Loucy (cell line): ENCODE measurements around the gene SPATA33.

Experiments used
- H2AFZ ChIP-seq: fragments of 200-600 bp; sonication (generic); 2 replicates; pipeline ENCODE4 v1.6.0; 2016; ENCODE audit warnings: antibody characterized with exemption, mild to moderate bottlenecking, low read length, moderate library complexity
- H3F3A ChIP-seq: fragments of 200-600 bp; 2 replicates; pipeline ENCODE4 v1.6.0; 2016; ENCODE audit warnings: antibody characterized with exemption, low read depth, mild to moderate bottlenecking
- H3K27me3 ChIP-seq: fragments of 200-600 bp; sonication (generic); 2 replicates; pipeline ENCODE4 v1.6.1; 2014; ENCODE audit warnings: low read length, mild to moderate bottlenecking; ENCODE audit not compliant: insufficient read depth, poor library complexity, severe bottlenecking
- H3K36me3 ChIP-seq: fragments of 200-600 bp; sonication (generic); 2 replicates; pipeline ENCODE4 v1.6.1; 2016; ENCODE audit warnings: low read length; ENCODE audit not compliant: insufficient read depth
- H3K4me1 ChIP-seq: fragments of 200-600 bp; sonication (generic); 2 replicates; pipeline ENCODE4 v1.5.1; 2014; ENCODE audit warnings: low read length, mild to moderate bottlenecking; ENCODE audit not compliant: insufficient read depth, poor library complexity, severe bottlenecking
- H3K4me2 ChIP-seq: fragments of 200-600 bp; sonication (generic); 2 replicates; pipeline ENCODE4 v1.6.0; 2014; ENCODE audit warnings: antibody characterized with exemption, low read length, low read depth, mild to moderate bottlenecking; ENCODE audit not compliant: poor library complexity, severe bottlenecking
- H3K4me3 ChIP-seq: fragments of 200-600 bp; sonication (generic); 2 replicates; pipeline ENCODE4 v1.5.1; 2014; ENCODE audit warnings: low read length, mild to moderate bottlenecking, mixed read lengths; ENCODE audit not compliant: poor library complexity, severe bottlenecking
- H3K79me2 ChIP-seq: fragments of 200-600 bp; sonication (generic); 2 replicates; pipeline ENCODE4 v1.6.1; 2014; ENCODE audit warnings: low read length; ENCODE audit not compliant: insufficient read depth
- H3K9ac ChIP-seq: fragments of 200-600 bp; sonication (generic); 2 replicates; pipeline ENCODE4 v1.6.0; 2014; ENCODE audit warnings: mild to moderate bottlenecking, low read depth, low read length, moderate library complexity; ENCODE audit not compliant: poor library complexity, severe bottlenecking
- H3K9me2 ChIP-seq: fragments of 200-600 bp; sonication (generic); replicated peaks from 2 replicates; pipeline ENCODE4 v1.6.1; 2016; ENCODE audit warnings: low read depth, low read length, mixed read lengths
- H3K9me3 ChIP-seq: fragments of 200-600 bp; sonication (generic); 2 replicates; pipeline ENCODE4 v1.6.1; 2014; ENCODE audit warnings: mild to moderate bottlenecking, antibody characterized with exemption, low read length, low read depth; ENCODE audit not compliant: insufficient read depth
- H4K20me1 ChIP-seq: fragments of 200-600 bp; sonication (generic); 2 replicates; pipeline ENCODE4 v1.6.0; 2014; ENCODE audit warnings: antibody characterized with exemption, low read length, mild to moderate bottlenecking; ENCODE audit not compliant: insufficient read depth, poor library complexity, severe bottlenecking
- EZH2phosphoT487 ChIP-seq: fragments of 200-600 bp; IDR thresholded peaks from 2 replicates; pipeline ENCODE4 v1.6.1; 2018; ENCODE audit warnings: antibody characterized with exemption, mild to moderate bottlenecking, moderate library complexity, borderline replicate concordance
- TF ChIP-seq, protein P1 (sequence below): fragments of 200-600 bp; sonication (generic); conservative IDR thresholded peaks from 2 replicates; pipeline ENCODE4 v1.5.1; 2014; ENCODE audit warnings: mild to moderate bottlenecking, antibody characterized with exemption, low read length

Gene SPATA33

DNA sequence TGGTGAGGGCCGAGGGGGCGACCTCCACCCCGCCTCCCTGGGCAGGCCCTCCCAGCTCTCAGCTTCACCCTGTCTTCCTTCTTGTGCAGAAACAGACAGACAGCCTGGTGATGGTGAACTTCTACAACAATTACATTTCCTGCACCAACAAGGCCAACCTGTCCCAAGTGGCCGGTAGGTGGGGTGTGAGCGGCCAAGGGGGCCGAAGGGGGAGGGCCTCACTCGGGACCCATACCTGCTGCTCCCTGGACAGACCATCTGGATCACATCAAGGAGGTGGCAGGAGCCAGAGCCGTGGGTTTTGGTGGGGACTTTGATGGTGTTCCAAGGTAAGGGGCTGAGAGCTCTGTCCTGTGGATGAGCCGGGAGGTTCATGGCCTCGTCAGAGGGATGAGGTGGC, 20.3 kb upstream of the SPATA33 start:
- Histone ChIP-seq H2AFZ (no peak overlapping the region), H3K9ac (no peak overlapping the region), H3K27me3 (no peaks in the 10 kb centered on the region), H3K79me2 (no peaks in the 10 kb centered on the region), H3K4me3 (no peak overlapping the region), H4K20me1 (no peaks in the 10 kb centered on the region), H3K4me2 (no peak overlapping the region), H3K36me3 (no peaks in the 10 kb centered on the region), H3K9me3 (no peaks in the 10 kb centered on the region), H3K4me1 (no peaks in the 10 kb centered on the region), H3F3A (no peaks in the 10 kb centered on the region), H3K9me2 (no peaks in the 10 kb centered on the region)
- TF ChIP-seq, protein P1, sequence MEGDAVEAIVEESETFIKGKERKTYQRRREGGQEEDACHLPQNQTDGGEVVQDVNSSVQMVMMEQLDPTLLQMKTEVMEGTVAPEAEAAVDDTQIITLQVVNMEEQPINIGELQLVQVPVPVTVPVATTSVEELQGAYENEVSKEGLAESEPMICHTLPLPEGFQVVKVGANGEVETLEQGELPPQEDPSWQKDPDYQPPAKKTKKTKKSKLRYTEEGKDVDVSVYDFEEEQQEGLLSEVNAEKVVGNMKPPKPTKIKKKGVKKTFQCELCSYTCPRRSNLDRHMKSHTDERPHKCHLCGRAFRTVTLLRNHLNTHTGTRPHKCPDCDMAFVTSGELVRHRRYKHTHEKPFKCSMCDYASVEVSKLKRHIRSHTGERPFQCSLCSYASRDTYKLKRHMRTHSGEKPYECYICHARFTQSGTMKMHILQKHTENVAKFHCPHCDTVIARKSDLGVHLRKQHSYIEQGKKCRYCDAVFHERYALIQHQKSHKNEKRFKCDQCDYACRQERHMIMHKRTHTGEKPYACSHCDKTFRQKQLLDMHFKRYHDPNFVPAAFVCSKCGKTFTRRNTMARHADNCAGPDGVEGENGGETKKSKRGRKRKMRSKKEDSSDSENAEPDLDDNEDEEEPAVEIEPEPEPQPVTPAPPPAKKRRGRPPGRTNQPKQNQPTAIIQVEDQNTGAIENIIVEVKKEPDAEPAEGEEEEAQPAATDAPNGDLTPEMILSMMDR = no peak
- no peak for TF ChIP-seq EZH2phosphoT487

DNA sequence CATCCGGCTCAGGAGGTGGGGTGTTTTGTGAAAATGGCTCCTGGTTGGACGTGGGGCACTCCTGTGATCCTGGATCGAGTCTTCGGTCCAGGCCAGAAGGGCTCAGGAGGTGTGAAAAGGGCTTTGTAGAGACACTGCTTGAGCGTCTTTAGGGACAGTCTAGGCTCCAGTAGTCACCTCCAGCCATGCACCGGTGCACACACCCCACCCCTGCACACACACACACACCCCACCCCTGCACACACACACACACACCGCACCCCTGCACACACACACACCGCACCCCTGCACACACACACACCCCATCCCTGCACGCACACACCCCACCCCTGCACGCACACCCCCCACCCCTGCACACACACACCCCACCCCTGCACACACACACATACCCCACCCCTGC, 19.2 kb upstream of the SPATA33 start:
- no peak overlapping the region for H3K4me3 ChIP-seq
- TF ChIP-seq EZH2phosphoT487 = no peak
- TF ChIP-seq, protein P1 = no peak
- no peaks in the 10 kb centered on the region for H3K9me3 ChIP-seq
- H3K36me3 ChIP-seq = no peaks in the 10 kb centered on the region
- H4K20me1 ChIP-seq = no peaks in the 10 kb centered on the region
- no peaks in the 10 kb centered on the region for H3K27me3 ChIP-seq
- H3K9me2 ChIP-seq = no peaks in the 10 kb centered on the region
- no peaks in the 10 kb centered on the region for H3K4me1 ChIP-seq
- no peaks in the 10 kb centered on the region for H3K79me2 ChIP-seq
- no peaks in the 10 kb centered on the region for H3F3A ChIP-seq
- no peak overlapping the region for H3K9ac ChIP-seq
- no peak overlapping the region for H3K4me2 ChIP-seq
- no peak overlapping the region for H2AFZ ChIP-seq

DNA sequence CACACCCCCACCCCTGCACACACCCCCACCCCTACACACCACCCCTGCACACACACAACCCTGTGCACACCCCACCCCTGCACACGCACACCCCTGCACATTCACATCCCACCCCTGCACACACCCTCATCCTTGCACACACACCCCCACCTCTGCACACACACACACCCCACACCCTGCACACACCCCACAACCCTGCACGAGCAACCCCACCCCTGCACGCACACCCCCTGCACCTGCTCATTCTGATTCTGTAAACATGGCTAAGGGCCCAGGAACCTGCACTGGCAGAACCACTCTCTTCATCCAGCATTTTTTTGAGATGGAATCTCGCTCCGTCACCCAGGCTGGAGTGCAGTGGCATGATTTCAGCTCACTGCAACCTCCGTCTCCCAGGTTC, 18.3 kb upstream of the SPATA33 start:
- Histone ChIP-seq H2AFZ (no peak overlapping the region), H3K4me2 (no peak overlapping the region), H3F3A (no peaks in the 10 kb centered on the region), H3K36me3 (no peaks in the 10 kb centered on the region), H4K20me1 (no peaks in the 10 kb centered on the region), H3K79me2 (no peaks in the 10 kb centered on the region), H3K9me3 (no peaks in the 10 kb centered on the region), H3K4me3 (no peak overlapping the region), H3K9me2 (no peaks in the 10 kb centered on the region), H3K4me1 (no peaks in the 10 kb centered on the region), H3K9ac (no peak overlapping the region), H3K27me3 (no peaks in the 10 kb centered on the region)
- no peak for TF ChIP-seq EZH2phosphoT487
- TF ChIP-seq, protein P1 = no peak
